IMR-90 (cell line): ENCODE data around the gene PTPN5. TPM values are rescaled to one million over a fixed set of nuclear protein-coding genes. Genes with fewer than 3 reads are reported as not detected.

Source experiments
- ATAC-seq: fragments of 200-7000 bp; cut with Tn5 transposase; 2 replicates; pipeline ENCODE4 v1.9.1; 2020; ENCODE audit warnings: low read depth, mild to moderate bottlenecking, moderate library complexity
- BruUV-seq: library from RNA; stranded (reverse); fragments of 400-500 nt; replicated peaks from 2 replicates; lab custom pipeline; 2021; lab: Mats Ljungman, UMichigan
- CTCF ChIA-PET: fragments of 300-600 bp; formaldehyde crosslinking; extraction: SDS; loops from one replicate; lab custom pipeline; 2021; ENCODE audit warnings: antibody characterized with exemption; lab: Yijun Ruan, JAX
- POLR2A ChIA-PET: fragments of 300-600 bp; sonication (Branson Sonifier 250); formaldehyde crosslinking; loops from one replicate; lab custom pipeline; 2022; ENCODE audit warnings: antibody characterized with exemption; ENCODE audit not compliant: unreplicated experiment; lab: Charles Lee
- DNase-seq: peaks from one replicate; pipeline ENCODE4 v3.0.0; 2013
- H2AFZ ChIP-seq: replicated peaks from 2 replicates; pipeline ENCODE3; 2013; ENCODE audit warnings: low read length, mild to moderate bottlenecking; ENCODE audit not compliant: poor library complexity
- H2AK5ac ChIP-seq: 2 replicates; pipeline ENCODE4 v1.6.1; 2013; ENCODE audit warnings: low read depth, low read length, inconsistent platforms
- H2AK9ac ChIP-seq: replicated peaks from 2 replicates; pipeline ENCODE3; 2013; ENCODE audit warnings: mild to moderate bottlenecking, low read depth, low read length, moderate library complexity; ENCODE audit not compliant: poor library complexity
- H2BK120ac ChIP-seq: 2 replicates; pipeline ENCODE4 v1.6.1; 2013; ENCODE audit warnings: low read depth, low read length, inconsistent platforms
- H2BK15ac ChIP-seq: 3 replicates; pipeline ENCODE4 v1.6.1; 2013; ENCODE audit warnings: low read depth, low read length, inconsistent platforms
- H2BK20ac ChIP-seq: 2 replicates; pipeline ENCODE4 v1.6.1; 2013; ENCODE audit warnings: low read depth, mild to moderate bottlenecking, inconsistent platforms, low read length, moderate library complexity
- H2BK5ac ChIP-seq: 2 replicates; pipeline ENCODE4 v1.6.1; 2013; ENCODE audit warnings: mild to moderate bottlenecking, low read depth, low read length, inconsistent platforms; ENCODE audit not compliant: poor library complexity, severe bottlenecking
- H3K14ac ChIP-seq: replicated peaks from 2 replicates; pipeline ENCODE4 v1.6.1; 2013; ENCODE audit warnings: low read depth, low read length, inconsistent platforms
- H3K18ac ChIP-seq: 2 replicates; pipeline ENCODE4 v1.6.1; 2013; ENCODE audit warnings: low read depth, low read length, control low read depth
- H3K23ac ChIP-seq: 2 replicates; pipeline ENCODE4 v1.6.1; 2013; ENCODE audit warnings: low read depth, low read length, inconsistent platforms
- H3K27ac ChIP-seq: 2 replicates; pipeline ENCODE4 v1.5.1; 2013; ENCODE audit warnings: mild to moderate bottlenecking, control low read depth, low read length; ENCODE audit not compliant: insufficient read depth
- H3K27me3 ChIP-seq: 2 replicates; pipeline ENCODE4 v1.6.1; 2013; ENCODE audit warnings: low read length; ENCODE audit not compliant: control insufficient read depth, insufficient read depth
- H3K36me3 ChIP-seq: 2 replicates; pipeline ENCODE4 v1.6.1; 2013; ENCODE audit warnings: low read length, mixed read lengths; ENCODE audit not compliant: control insufficient read depth, insufficient read depth
- H3K4ac ChIP-seq: 2 replicates; pipeline ENCODE4 v1.6.1; 2013; ENCODE audit warnings: low read depth, low read length, inconsistent platforms
- H3K4me1 ChIP-seq: 2 replicates; pipeline ENCODE4 v1.6.1; 2013; ENCODE audit warnings: low read length, mixed read lengths; ENCODE audit not compliant: control insufficient read depth, insufficient read depth
- H3K4me2 ChIP-seq: 2 replicates; pipeline ENCODE4 v1.6.1; 2013; ENCODE audit warnings: low read depth, mild to moderate bottlenecking, control low read depth, low read length, moderate library complexity
- H3K4me3 ChIP-seq: 2 replicates; pipeline ENCODE4 v1.5.1; 2013; ENCODE audit warnings: low read depth, mild to moderate bottlenecking, control low read depth, low read length, moderate library complexity; ENCODE audit not compliant: insufficient read depth
- H3K56ac ChIP-seq: 2 replicates; pipeline ENCODE4 v1.6.1; 2013; ENCODE audit warnings: low read length, inconsistent platforms; ENCODE audit not compliant: insufficient read depth; ENCODE audit errors: extremely low read depth
- H3K79me1 ChIP-seq, 2 experiments: 2 replicates each; pipeline ENCODE4 v1.6.1; 2013; ENCODE audit warnings: low read length in 2 of 2, inconsistent platforms in 1 of 2, low read depth in 1 of 2
- H3K9ac ChIP-seq: 2 replicates; pipeline ENCODE4 v1.6.1; 2013; ENCODE audit warnings: low read depth, low read length, control low read depth
- H3K9me1 ChIP-seq: 2 replicates; pipeline ENCODE4 v1.6.1; 2013; ENCODE audit warnings: low read length, inconsistent platforms; ENCODE audit not compliant: insufficient read depth
- H3K9me3 ChIP-seq: 2 replicates; pipeline ENCODE4 v1.6.1; 2013; ENCODE audit warnings: low read length; ENCODE audit not compliant: control insufficient read depth, insufficient read depth
- H4K20me1 ChIP-seq: 2 replicates; pipeline ENCODE4 v1.6.1; 2013; ENCODE audit warnings: low read length, inconsistent platforms; ENCODE audit not compliant: insufficient read depth
- H4K5ac ChIP-seq: 2 replicates; pipeline ENCODE4 v1.6.1; 2013; ENCODE audit warnings: mild to moderate bottlenecking, low read depth, low read length, control low read depth
- H4K8ac ChIP-seq, 2 experiments: 2 replicates each; pipeline ENCODE4 v1.6.1; 2013; ENCODE audit warnings: low read depth in 2 of 2, low read length in 2 of 2, control low read depth in 1 of 2, inconsistent platforms in 1 of 2
- H4K91ac ChIP-seq: 2 replicates; pipeline ENCODE4 v1.6.1; 2013; ENCODE audit warnings: low read depth, low read length, inconsistent platforms; ENCODE audit not compliant: insufficient read depth
- CEBPB ChIP-seq: IDR thresholded peaks from 2 replicates; pipeline ENCODE4 v1.6.1; 2012; ENCODE audit warnings: low read depth, low read length, improper control_type of control experiment
- CHD1 ChIP-seq: IDR thresholded peaks from 2 replicates; pipeline ENCODE4 v1.6.1; 2012; ENCODE audit warnings: low read depth, low read length, improper control_type of control experiment
- FOS ChIP-seq: fragments of 150-350 bp; IDR thresholded peaks from 2 replicates; pipeline ENCODE4 v1.6.1; 2016; ENCODE audit warnings: low read depth, low read length
- MAFK ChIP-seq: IDR thresholded peaks from 2 replicates; pipeline ENCODE4 v1.6.1; 2012; ENCODE audit warnings: low read depth, low read length, improper control_type of control experiment
- MAZ ChIP-seq: IDR thresholded peaks from 2 replicates; pipeline ENCODE4 v1.6.1; 2012; ENCODE audit warnings: low read depth, mild to moderate bottlenecking, low read length, improper control_type of control experiment, moderate library complexity, borderline replicate concordance
- NFE2L2 ChIP-seq: fragments of 150-350 bp; IDR thresholded peaks from 2 replicates; pipeline ENCODE4 v1.6.1; 2016; ENCODE audit warnings: low read depth, mild to moderate bottlenecking, low read length
- POLR2A ChIP-seq: IDR thresholded peaks from 2 replicates; pipeline ENCODE4 v1.6.1; 2012; ENCODE audit warnings: mild to moderate bottlenecking, low read depth, low read length
- RAD21 ChIP-seq: IDR thresholded peaks from 2 replicates; pipeline ENCODE4 v1.6.1; 2012; ENCODE audit warnings: low read length, improper control_type of control experiment
- RFX5 ChIP-seq: IDR thresholded peaks from 2 replicates; pipeline ENCODE4 v1.8.0; 2012; ENCODE audit warnings: low read depth, mild to moderate bottlenecking, low read length, moderate library complexity
- SMC3 ChIP-seq: fragments of 150-350 bp; IDR thresholded peaks from 2 replicates; pipeline ENCODE4 v1.6.1; 2016; ENCODE audit warnings: low read depth, mild to moderate bottlenecking, antibody characterized with exemption, low read length, moderate library complexity
- WGBS, 2 experiments: methylation state at CpG; one replicate each; pipeline versions ENCODE4 v1.1.5 to v1.1.7; 2013; ENCODE audit warnings: missing lambda C conversion rate in 2 of 2; ENCODE audit not compliant: insufficient read length in 1 of 2; ENCODE audit errors: extremely low coverage in 2 of 2; 5-methylcytosine and 5-hydroxymethylcytosine counted together
- dilution Hi-C: fragments of 300-500 bp; cut with HindIII; formaldehyde crosslinking; loops from one replicate; pipeline ENCODE4 v1.14.3; 2018; ENCODE audit warnings: low sequenced_read_pairs; ENCODE audit not compliant: unreplicated experiment
- in situ Hi-C: fragments of 300-500 bp; cut with MboI; formaldehyde crosslinking; loops from 3 replicates; pipeline ENCODE4 v1.14.3; 2019; ENCODE audit warnings: low sequenced_read_pairs, inconsistent platforms, mixed read lengths
- intact Hi-C: fragments of 100-400 bp; cut with micrococcal nuclease; formaldehyde crosslinking; loops from 2 replicates; pipeline ENCODE4 v1.10.0; 2022
- polyA plus RNA-seq, 3 experiments: library from polyadenylated mRNA; depleted of rRNA; stranded (reverse); fragments of >200 nt; gene quantifications; 2 replicates each; pipeline ENCODE4 v1.2.3, GENCODE V29; 2012; ENCODE audit warnings: low replicate concordance in 1 of 3
- total RNA-seq: library from RNA; depleted of rRNA; stranded (reverse); fragments of >200 nt; gene quantifications from 2 replicates; pipeline ENCODE4 v1.2.3, GENCODE V29; 2012
- TF ChIP-seq, protein P1 (sequence below): fragments of 150-350 bp; IDR thresholded peaks from 2 replicates; pipeline ENCODE4 v1.6.1; 2017; ENCODE audit warnings: mild to moderate bottlenecking, antibody characterized with exemption, low read length, low read depth
- TF ChIP-seq, protein P2 (sequence below): conservative IDR thresholded peaks from 2 replicates; pipeline ENCODE4 v1.5.1; 2012; ENCODE audit warnings: mild to moderate bottlenecking, low read depth, low read length, improper control_type of control experiment

Gene PTPN5
- total and polyA plus RNA-seq, 2 of the 4 experiments (the other 2 are of a cell fraction): not detected

DNA sequence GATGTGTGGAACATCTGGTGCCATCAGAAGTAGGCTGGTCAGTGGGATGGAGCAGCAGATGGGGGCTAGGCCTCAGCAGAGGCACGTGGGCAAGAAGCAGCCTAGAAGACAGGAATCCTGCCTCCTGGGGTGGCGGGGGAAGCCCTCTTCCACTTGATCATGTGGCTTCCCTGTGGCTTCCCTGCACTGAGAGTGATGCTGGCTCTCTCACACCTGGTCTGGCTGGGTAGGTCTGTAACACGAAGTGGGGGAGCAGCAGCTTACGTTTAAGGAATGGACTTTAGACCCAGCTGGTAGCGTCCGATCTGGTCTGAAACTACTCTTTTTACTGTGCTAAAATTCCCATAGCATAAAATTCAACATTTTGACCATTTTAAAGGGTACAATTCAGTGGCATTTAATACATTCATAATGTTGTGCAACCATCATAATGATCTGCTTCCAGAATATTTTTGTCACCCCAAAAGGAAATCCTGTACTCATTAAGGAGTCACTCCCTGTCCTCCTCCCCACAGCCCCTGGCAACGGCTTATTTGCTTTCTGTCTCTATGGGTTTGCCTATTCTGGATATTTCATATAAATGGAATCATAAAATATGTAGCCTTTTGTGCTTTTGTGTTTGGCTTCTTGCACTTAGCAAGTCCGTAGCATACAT lies 21.7 kb downstream of the PTPN5 start:
- intact Hi-C loops (loop anchor here (10.0 kb wide), 1 partner anchor 225 kb away; no protein-coding TSS in a partner anchor), dilution Hi-C loops (no loop called here)
- no peak overlapping the region for H3K4me3 ChIP-seq

More for the DNA sequence above, 21.7 kb downstream of the PTPN5 start:
- Histone ChIP-seq H3K18ac (no peak overlapping the region), H3K4me2 (no peak overlapping the region), H3K14ac (no peak overlapping the region), H3K36me3 (no peaks in the 10 kb centered on the region), H4K91ac (no peak overlapping the region), H3K79me1 (no peaks in the 10 kb centered on the region), H3K56ac (no peak overlapping the region), H3K9me3 (no peaks in the 10 kb centered on the region), H2BK5ac (no peak overlapping the region), H3K27ac (no peak overlapping the region), H2BK15ac (no peak overlapping the region), H2BK20ac (no peak overlapping the region), H2AK5ac (no peak overlapping the region), H3K9me1 (no peaks in the 10 kb centered on the region), H2AFZ (peak overlapping the region; percentile 49), H3K9ac (no peak overlapping the region), H3K4me1 (no peaks in the 10 kb centered on the region), H3K27me3 (peaks cover 35% of the 10 kb centered on the region), H4K5ac (no peak overlapping the region), H4K20me1 (no peaks in the 10 kb centered on the region), H4K8ac (no peak overlapping the region), H2BK120ac (no peak overlapping the region), H3K23ac (no peak overlapping the region), H2AK9ac (no peak overlapping the region), H3K4ac (no peak overlapping the region)
- no TSS peak for BruUV-seq
- CTCF ChIA-PET: no interaction called here
- WGBS, 2 experiments: no CpG with 5 or more reads among the region's 8 CpGs
- TF ChIP-seq CEBPB (no peak), FOS (no peak), RFX5 (no peak), CHD1 (no peak), POLR2A (no peak), MAZ (no peak), RAD21 (no peak), MAFK (no peak), SMC3 (no peak), NFE2L2 (no peak)
- TF ChIP-seq, protein P1, sequence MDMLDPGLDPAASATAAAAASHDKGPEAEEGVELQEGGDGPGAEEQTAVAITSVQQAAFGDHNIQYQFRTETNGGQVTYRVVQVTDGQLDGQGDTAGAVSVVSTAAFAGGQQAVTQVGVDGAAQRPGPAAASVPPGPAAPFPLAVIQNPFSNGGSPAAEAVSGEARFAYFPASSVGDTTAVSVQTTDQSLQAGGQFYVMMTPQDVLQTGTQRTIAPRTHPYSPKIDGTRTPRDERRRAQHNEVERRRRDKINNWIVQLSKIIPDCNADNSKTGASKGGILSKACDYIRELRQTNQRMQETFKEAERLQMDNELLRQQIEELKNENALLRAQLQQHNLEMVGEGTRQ: no peak
- TF ChIP-seq, protein P2, sequence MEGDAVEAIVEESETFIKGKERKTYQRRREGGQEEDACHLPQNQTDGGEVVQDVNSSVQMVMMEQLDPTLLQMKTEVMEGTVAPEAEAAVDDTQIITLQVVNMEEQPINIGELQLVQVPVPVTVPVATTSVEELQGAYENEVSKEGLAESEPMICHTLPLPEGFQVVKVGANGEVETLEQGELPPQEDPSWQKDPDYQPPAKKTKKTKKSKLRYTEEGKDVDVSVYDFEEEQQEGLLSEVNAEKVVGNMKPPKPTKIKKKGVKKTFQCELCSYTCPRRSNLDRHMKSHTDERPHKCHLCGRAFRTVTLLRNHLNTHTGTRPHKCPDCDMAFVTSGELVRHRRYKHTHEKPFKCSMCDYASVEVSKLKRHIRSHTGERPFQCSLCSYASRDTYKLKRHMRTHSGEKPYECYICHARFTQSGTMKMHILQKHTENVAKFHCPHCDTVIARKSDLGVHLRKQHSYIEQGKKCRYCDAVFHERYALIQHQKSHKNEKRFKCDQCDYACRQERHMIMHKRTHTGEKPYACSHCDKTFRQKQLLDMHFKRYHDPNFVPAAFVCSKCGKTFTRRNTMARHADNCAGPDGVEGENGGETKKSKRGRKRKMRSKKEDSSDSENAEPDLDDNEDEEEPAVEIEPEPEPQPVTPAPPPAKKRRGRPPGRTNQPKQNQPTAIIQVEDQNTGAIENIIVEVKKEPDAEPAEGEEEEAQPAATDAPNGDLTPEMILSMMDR: no peak
- POLR2A ChIA-PET: no interaction called here
- DNase-seq: no peak
- no peak for ATAC-seq
- in situ Hi-C loops: no loop called here
